Mucosa of rectum (tissue), 2 donors: ENCODE measurements around the gene MCAT.
A peak's percentile ranks its signal among the peaks of the same experiment; 100 is the strongest.

Experiments
- H3K27ac ChIP-seq, 2 donors: one replicate each; pipeline ENCODE4 v1.7.0; 2013; ENCODE audit warnings: inconsistent platforms in 2 of 2, low read depth in 2 of 2, low read length in 2 of 2
- H3K27me3 ChIP-seq, 2 donors: one replicate each; pipeline ENCODE4 v1.7.0; 2013; ENCODE audit warnings: low read length in 2 of 2; ENCODE audit not compliant: control insufficient read depth in 2 of 2, insufficient read depth in 2 of 2
- H3K36me3 ChIP-seq, 2 donors: one replicate each; pipeline ENCODE4 v1.7.0; 2013; ENCODE audit warnings: low read length in 2 of 2; ENCODE audit not compliant: control insufficient read depth in 2 of 2, insufficient read depth in 2 of 2
- H3K4me1 ChIP-seq, 2 donors: one replicate each; pipeline ENCODE4 v1.7.0; 2013; ENCODE audit warnings: low read length in 2 of 2, mild to moderate bottlenecking in 1 of 2; ENCODE audit not compliant: control insufficient read depth in 2 of 2, insufficient read depth in 2 of 2
- H3K4me3 ChIP-seq, 2 donors: one replicate each; pipeline ENCODE4 v1.7.0; 2013; ENCODE audit warnings: low read length in 2 of 2
- H3K9ac ChIP-seq, 2 donors: one replicate each; pipeline ENCODE4 v1.7.0; 2013; ENCODE audit warnings: low read length in 2 of 2, low read depth in 1 of 2, mild to moderate bottlenecking in 1 of 2
- H3K9me3 ChIP-seq, 2 donors: one replicate each; pipeline ENCODE4 v1.7.0; 2013; ENCODE audit warnings: low read length in 2 of 2; ENCODE audit not compliant: control insufficient read depth in 2 of 2
- donor health status: healthy.
- donor health status: Normal muscosa, but diverticular disease.

Gene MCAT

GRCh38 chr22:43128116-43128515 is 15.1 kb downstream of the MCAT start:
- Histone ChIP-seq H3K36me3 (peaks cover 9 to 19% of the 10 kb centered on the region in 2 donors), H3K9me3 (no peaks in the 10 kb centered on the region), H3K4me3 (peak overlapping the region; percentile 38 to 60), H3K9ac (peak overlapping the region; percentile 65 to 84), H3K27me3 (no peaks in the 10 kb centered on the region), H3K4me1 (peaks cover 32 to 59% of the 10 kb centered on the region in 2 donors), H3K27ac (peak overlapping the region; percentile 78 to 91)

DNA sequence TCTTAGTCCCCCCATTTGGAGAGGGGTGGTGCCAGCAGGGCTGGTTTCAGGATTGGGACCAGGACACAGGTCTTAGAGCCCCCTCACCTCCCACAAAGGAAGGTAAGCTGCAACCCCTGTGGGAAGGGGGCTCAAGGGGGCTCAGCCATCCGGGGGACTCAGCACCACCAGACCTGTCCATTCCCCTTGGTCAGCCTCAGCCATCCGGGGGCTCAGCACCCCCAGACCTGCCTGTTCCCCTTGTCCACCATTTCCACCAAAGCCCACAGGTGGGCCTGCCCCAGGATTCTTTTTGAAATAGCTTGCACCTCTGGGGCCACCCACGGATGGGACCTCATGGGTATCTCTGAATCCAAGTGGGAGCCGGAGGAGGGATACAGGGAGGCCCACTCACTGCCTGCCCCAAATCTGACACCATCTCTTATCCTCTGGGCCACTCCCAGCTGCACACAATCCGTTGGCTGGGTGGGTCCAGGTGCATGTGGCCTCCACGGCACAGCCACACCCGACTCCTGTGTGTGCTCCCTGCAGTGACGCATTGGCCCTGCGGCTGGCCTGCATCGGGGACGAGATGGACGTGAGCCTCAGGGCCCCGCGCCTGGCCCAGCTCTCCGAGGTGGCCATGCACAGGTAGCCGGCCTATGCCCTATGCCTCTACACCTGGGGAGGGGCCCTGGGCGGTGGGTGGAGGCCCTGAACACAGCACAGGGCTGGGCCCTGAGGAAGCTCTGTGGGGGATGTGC is 15.9 kb downstream of the MCAT start:
- H3K9me3 ChIP-seq, result no peaks in the 10 kb centered on the region
- H3K36me3 ChIP-seq, result peaks cover 6 to 12% of the 10 kb centered on the region in 2 donors
- peak overlapping the region; percentile 65 to 84 for H3K9ac ChIP-seq
- peaks cover 36 to 67% of the 10 kb centered on the region in 2 donors for H3K4me1 ChIP-seq
- H3K4me3 ChIP-seq, result peak overlapping the region; percentile 38 to 60
- no peaks in the 10 kb centered on the region for H3K27me3 ChIP-seq
- H3K27ac ChIP-seq, result peak overlapping the region; percentile 78 to 91

DNA sequence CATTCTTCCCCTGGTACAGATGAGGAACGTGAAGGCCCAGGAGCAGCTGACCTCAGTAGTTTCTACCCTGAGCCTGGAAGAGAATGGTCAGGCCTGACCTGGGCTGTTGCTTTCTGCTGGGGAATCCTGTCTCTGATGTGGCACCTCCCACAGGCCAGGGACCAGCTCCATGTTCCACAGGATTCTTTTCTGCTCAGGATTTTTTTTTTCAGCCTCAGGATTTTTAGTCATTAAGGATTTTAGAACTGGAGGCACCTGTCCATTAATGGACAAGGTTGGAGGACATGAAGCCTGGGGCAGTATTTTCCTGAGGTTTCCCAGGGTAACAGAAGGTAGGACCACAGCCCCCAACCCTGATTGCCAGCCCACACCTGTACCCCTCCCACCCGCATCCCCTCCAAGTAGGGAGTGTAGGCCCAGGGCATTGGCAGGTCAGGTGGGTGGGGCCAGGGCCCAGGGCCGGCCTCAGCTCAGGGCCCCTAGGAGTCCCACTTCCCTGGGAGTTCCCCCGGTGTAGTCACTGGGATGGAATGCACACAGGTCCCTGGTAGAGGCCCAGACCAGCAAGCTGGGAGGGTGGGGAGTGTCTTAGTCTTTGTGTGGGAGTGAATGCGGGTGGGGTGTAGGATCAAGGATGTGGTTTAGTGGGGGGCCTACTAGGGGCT is 16.6 kb downstream of the MCAT start:
- Histone ChIP-seq H3K36me3 (peaks cover 3 to 7% of the 10 kb centered on the region in 2 donors), H3K27ac (peak overlapping the region; percentile 78 to 91), H3K9me3 (no peaks in the 10 kb centered on the region), H3K4me3 (peak overlapping the region in 1 of 2 donors; percentile 10), H3K4me1 (peaks cover 37 to 72% of the 10 kb centered on the region in 2 donors), H3K9ac (peak overlapping the region; percentile 14 to 50), H3K27me3 (no peaks in the 10 kb centered on the region)

GRCh38 chr22:43118953-43119458 is 24.2 kb downstream of the MCAT start:
- Histone ChIP-seq H3K27ac (peak overlapping the region; percentile 78 to 82), H3K9me3 (no peaks in the 10 kb centered on the region), H3K36me3 (no peaks in the 10 kb centered on the region), H3K27me3 (no peaks in the 10 kb centered on the region), H3K4me3 (peak overlapping the region in 1 of 2 donors; percentile 8), H3K4me1 (peaks cover 35 to 68% of the 10 kb centered on the region in 2 donors), H3K9ac (peak overlapping the region in 1 of 2 donors; percentile 42)

GRCh38 chr22:43118024-43118849 is 25.0 kb downstream of the MCAT start:
- Histone ChIP-seq H3K27ac (peak overlapping the region; percentile 78 to 82), H3K9ac (peak overlapping the region in 1 of 2 donors; percentile 42), H3K4me3 (peak overlapping the region in 1 of 2 donors; percentile 8), H3K4me1 (peaks cover 35 to 69% of the 10 kb centered on the region in 2 donors), H3K36me3 (no peaks in the 10 kb centered on the region), H3K27me3 (peaks cover 0 to 3% of the 10 kb centered on the region in 2 donors), H3K9me3 (no peaks in the 10 kb centered on the region)

DNA sequence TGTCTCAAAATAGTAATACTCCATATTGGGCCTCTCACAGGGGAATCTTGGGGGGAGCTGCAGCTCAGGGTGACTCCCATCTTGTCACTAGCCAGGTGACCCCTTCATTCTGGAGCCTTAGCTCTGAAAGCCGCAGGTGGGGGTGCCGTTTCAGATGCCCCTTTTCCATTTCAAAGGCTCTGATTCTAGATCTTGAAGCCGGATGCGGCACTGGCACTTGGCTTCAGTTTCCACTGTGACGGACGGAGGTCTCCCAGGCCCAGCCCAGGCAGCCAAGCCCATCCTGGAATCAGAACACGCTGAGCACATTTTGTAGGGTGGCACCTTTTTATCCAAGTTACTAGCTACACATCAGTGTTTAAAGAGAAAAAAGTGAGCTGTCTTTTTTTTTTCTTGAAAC is 26.3 kb downstream of the MCAT start:
- peaks cover 2 to 3% of the 10 kb centered on the region in 2 donors for H3K27me3 ChIP-seq
- H3K4me3 ChIP-seq, result no peak overlapping the region
- no peak overlapping the region for H3K9ac ChIP-seq
- no peaks in the 10 kb centered on the region for H3K36me3 ChIP-seq
- H3K9me3 ChIP-seq, result no peaks in the 10 kb centered on the region
- peaks cover 29 to 57% of the 10 kb centered on the region in 2 donors for H3K4me1 ChIP-seq
- no peak overlapping the region for H3K27ac ChIP-seq

- Histone ChIP-seq H3K27me3 (peaks cover 6% of the 10 kb centered on the region in 2 donors), H3K4me3 (peak overlapping the region in 1 of 2 donors; percentile 0)
These were observed 28.2 kb downstream of the MCAT start for GRCh38 chr22:43114958-43115357.

DNA sequence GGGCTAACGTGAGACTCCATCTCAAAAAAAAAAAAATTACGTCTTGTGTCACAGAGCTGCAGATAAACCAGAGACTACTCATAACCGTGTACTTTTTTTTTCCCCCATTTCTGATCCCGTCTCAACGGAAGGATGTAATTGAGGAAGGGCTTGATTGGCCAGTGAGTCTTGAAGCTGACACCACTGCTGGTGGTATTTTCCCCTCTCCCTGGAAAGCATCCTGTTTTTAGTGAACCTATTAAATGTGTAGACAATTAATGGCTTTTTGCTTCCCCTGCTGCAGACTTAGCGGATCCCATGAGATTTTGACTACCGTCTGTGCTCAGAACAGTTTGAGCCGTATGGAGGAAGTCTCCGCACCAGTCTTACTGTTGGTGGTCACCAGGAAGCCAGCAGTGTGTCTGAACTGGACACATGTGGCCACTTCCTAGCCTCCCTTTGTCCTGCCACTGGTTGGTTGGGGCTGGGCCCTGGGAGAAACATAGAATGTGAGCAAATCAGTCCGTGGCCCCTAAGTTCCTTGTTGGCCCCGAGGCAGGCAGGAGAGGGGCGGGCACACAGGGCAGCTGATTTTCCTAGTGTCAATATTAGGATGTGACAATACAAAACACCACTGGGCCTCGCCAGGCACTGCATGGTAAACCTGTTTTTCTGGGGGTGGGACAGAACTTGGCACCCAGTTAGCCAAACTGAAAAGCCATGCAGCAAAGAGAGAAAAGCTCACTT is 29.5 kb downstream of the MCAT start:
- Histone ChIP-seq H3K27me3 (peaks cover 6% of the 10 kb centered on the region in 2 donors), H3K4me1 (peaks cover 16 to 41% of the 10 kb centered on the region in 2 donors), H3K4me3 (no peak overlapping the region), H3K9me3 (no peaks in the 10 kb centered on the region), H3K9ac (no peak overlapping the region), H3K36me3 (no peaks in the 10 kb centered on the region), H3K27ac (peak overlapping the region in 1 of 2 donors; percentile 20)

More at GRCh38 chr22:43114958-43115357, 28.2 kb downstream of the MCAT start:
- no peaks in the 10 kb centered on the region for H3K36me3 ChIP-seq
- H3K9ac ChIP-seq, result peak overlapping the region in 1 of 2 donors; percentile 44
- H3K9me3 ChIP-seq, result no peaks in the 10 kb centered on the region
- H3K27ac ChIP-seq, result peak overlapping the region; percentile 27 to 59
- H3K4me1 ChIP-seq, result peaks cover 27 to 52% of the 10 kb centered on the region in 2 donors

DNA sequence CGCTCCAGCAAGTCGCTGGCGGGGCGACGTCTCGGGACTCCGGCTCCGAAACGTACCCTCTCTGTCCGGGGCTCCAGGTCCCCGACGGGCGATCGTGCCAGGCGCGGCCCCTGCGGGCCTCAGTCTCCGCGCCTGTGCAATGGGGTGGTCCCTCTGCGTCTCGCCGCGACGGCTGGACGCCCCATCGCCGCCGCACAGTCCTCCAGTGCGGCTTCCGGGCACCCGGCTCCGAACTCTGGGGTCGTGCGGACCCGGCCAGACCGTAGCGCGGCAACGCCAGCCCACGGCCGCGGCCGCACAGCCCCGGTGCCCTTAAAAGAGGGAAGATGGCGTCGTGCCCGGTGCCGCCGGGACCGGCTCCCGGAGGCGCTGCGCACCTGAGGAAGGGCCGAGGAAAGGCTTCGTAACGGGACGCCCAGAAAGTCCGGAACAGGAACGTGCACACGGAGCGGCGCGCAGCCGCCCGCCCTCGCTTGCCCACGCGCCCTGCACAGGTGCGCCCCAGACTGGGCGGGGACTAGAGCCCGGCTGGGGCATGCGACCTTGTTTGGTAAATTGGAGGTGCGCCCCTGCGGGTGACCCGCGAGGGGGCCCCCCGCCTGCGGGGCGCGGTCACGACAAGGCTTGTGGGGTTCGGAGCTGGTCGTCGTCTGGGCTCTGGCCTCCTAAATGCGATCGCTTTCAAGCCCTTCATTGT is 32.1 kb downstream of the MCAT start:
- no peaks in the 10 kb centered on the region for H3K36me3 ChIP-seq
- H3K4me3 ChIP-seq, result peak overlapping the region; percentile 73 to 76
- peak overlapping the region; percentile 56 to 78 for H3K9ac ChIP-seq
- H3K4me1 ChIP-seq, result peaks cover 8 to 33% of the 10 kb centered on the region in 2 donors
- H3K27ac ChIP-seq, result peak overlapping the region; percentile 43 to 51
- peaks cover 6% of the 10 kb centered on the region in 2 donors for H3K27me3 ChIP-seq
- H3K9me3 ChIP-seq, result no peaks in the 10 kb centered on the region
